Calu3 (cell line): ENCODE results near the gene NPW. TPM values are rescaled to one million over a fixed set of nuclear protein-coding genes. Genes with fewer than 3 reads are reported as not detected.

ENCODE experiments used
- BruUV-seq: library from RNA; stranded (reverse); fragments of 400-500 nt; replicated peaks from 2 replicates; lab custom pipeline; 2021; lab: Mats Ljungman, UMichigan
- CTCF ChIA-PET: fragments of 300-600 bp; sonication (Branson Sonifier 250); formaldehyde crosslinking; loops from one replicate; lab custom pipeline; 2022; ENCODE audit warnings: antibody characterized with exemption; lab: Charles Lee
- DNase-seq: peaks from one replicate; pipeline ENCODE4 v3.0.0; 2022
- H3K27ac Mint-ChIP-seq: one replicate; pipeline ENCODE4 v1.8.0; 2022; ENCODE audit warnings: mixed read lengths; ENCODE audit not compliant: unreplicated experiment
- H3K27me3 Mint-ChIP-seq: one replicate; pipeline ENCODE4 v1.8.0; 2022; ENCODE audit warnings: mixed read lengths; ENCODE audit not compliant: unreplicated experiment
- H3K36me3 Mint-ChIP-seq: one replicate; pipeline ENCODE4 v1.8.0; 2022; ENCODE audit warnings: mild to moderate bottlenecking, moderate library complexity, mixed read lengths; ENCODE audit not compliant: insufficient read depth, unreplicated experiment
- H3K4me1 Mint-ChIP-seq: one replicate; pipeline ENCODE4 v1.8.0; 2022; ENCODE audit warnings: mild to moderate bottlenecking, low read depth, mixed read lengths; ENCODE audit not compliant: unreplicated experiment
- H3K4me3 Mint-ChIP-seq: one replicate; pipeline ENCODE4 v1.8.0; 2022; ENCODE audit warnings: mild to moderate bottlenecking, low read depth, moderate library complexity, mixed read lengths; ENCODE audit not compliant: unreplicated experiment
- H3K9me3 Mint-ChIP-seq: one replicate; pipeline ENCODE4 v1.8.0; 2022; ENCODE audit warnings: low read depth, mixed read lengths; ENCODE audit not compliant: unreplicated experiment
- CTCF ChIP-seq: fragments of 200-600 bp; IDR thresholded peaks from one replicate; pipeline ENCODE4 v1.8.0; 2022; ENCODE audit warnings: antibody characterized with exemption; ENCODE audit not compliant: unreplicated experiment
- intact Hi-C: fragments of 100-400 bp; cut with micrococcal nuclease; formaldehyde crosslinking; loops from one replicate; pipeline ENCODE4 v1.10.0; 2022; ENCODE audit not compliant: unreplicated experiment
- total RNA-seq: library from RNA; stranded (reverse); gene quantifications from 2 replicates; pipeline ENCODE4 v1.2.3, GENCODE V29; 2022

The NPW gene
- total RNA-seq, 1 experiment from 2014 or later: 1.5 TPM

GRCh38 chr16:2013527-2013926 lies 6.1 kb upstream of the NPW start:
- no peak overlapping the region for H3K4me3 Mint-ChIP-seq

GRCh38 chr16:2015117-2015946 lies 4.3 kb upstream of the NPW start:
- no TSS peak for BruUV-seq

More at GRCh38 chr16:2013527-2013926, 6.1 kb upstream of the NPW start:
- no TSS peak for BruUV-seq
- no peak for DNase-seq
- Mint-ChIP-seq H3K27ac (no peak overlapping the region), H3K27me3 (peaks cover 12% of the 10 kb centered on the region), H3K4me1 (peaks cover 3% of the 10 kb centered on the region), H3K36me3 (peaks cover 20% of the 10 kb centered on the region), H3K9me3 (no peaks in the 10 kb centered on the region)
- CTCF ChIA-PET: interaction anchor here (0.6 kb wide), 2 partner anchors 301 to 509 kb away, joined by 5 to 7 read pairs; no protein-coding TSS in a partner anchor
- no peak for TF ChIP-seq CTCF
- intact Hi-C loops: no loop called here

GRCh38 chr16:2015947-2016208 lies 3.7 kb upstream of the NPW start:
- Mint-ChIP-seq H3K4me1 (peaks cover 7% of the 10 kb centered on the region), H3K9me3 (no peaks in the 10 kb centered on the region), H3K27me3 (peaks cover 35% of the 10 kb centered on the region), H3K27ac (no peak overlapping the region), H3K4me3 (no peak overlapping the region), H3K36me3 (no peaks in the 10 kb centered on the region)
- CTCF ChIA-PET: interaction anchor here (0.5 to 2.1 kb wide), 2 partner anchors 12 to 15 kb away, joined by 3 to 9 read pairs; no protein-coding TSS in a partner anchor
- no peak for TF ChIP-seq CTCF
- no peak for DNase-seq
- BruUV-seq: TSS peak; percentile 35
- intact Hi-C loops: no loop called here

More at GRCh38 chr16:2015117-2015946, 4.3 kb upstream of the NPW start:
- Mint-ChIP-seq H3K4me1 (peaks cover 2% of the 10 kb centered on the region), H3K9me3 (no peaks in the 10 kb centered on the region), H3K27ac (no peak overlapping the region), H3K27me3 (peaks cover 30% of the 10 kb centered on the region), H3K36me3 (peaks cover 2% of the 10 kb centered on the region), H3K4me3 (no peak overlapping the region)
- intact Hi-C loops: no loop called here
- DNase-seq: peak; percentile 53
- TF ChIP-seq CTCF: no peak
- CTCF ChIA-PET: interaction anchor here (2.1 kb wide), 1 partner anchor 11 kb away, joined by 9 read pairs; no protein-coding TSS in a partner anchor

- TF ChIP-seq CTCF: peak; percentile 71
- no peak overlapping the region for H3K4me3 Mint-ChIP-seq
- H3K27me3 Mint-ChIP-seq: peaks cover 41% of the 10 kb centered on the region
- peaks cover 8% of the 10 kb centered on the region for H3K4me1 Mint-ChIP-seq
- CTCF ChIA-PET: interaction anchor here (0.5 to 2.1 kb wide), 2 partner anchors 13 to 16 kb away, joined by 3 to 9 read pairs; no protein-coding TSS in a partner anchor
- peak; percentile 36 for DNase-seq
- no TSS peak for BruUV-seq
- peaks cover 2% of the 10 kb centered on the region for H3K36me3 Mint-ChIP-seq
- H3K27ac Mint-ChIP-seq: no peak overlapping the region
- intact Hi-C loops: no loop called here
- no peaks in the 10 kb centered on the region for H3K9me3 Mint-ChIP-seq
These were observed 3.1 kb upstream of the NPW start for GRCh38 chr16:2016407-2016922.
